SK-N-MC (cell line): Measurements from ENCODE around the gene ZNF565.
"Not testable (repeated sequence)": the region's sequence is repeated elsewhere in the genome, so short reads cannot be mapped to it uniquely, and the experiment has no call there.

Source experiments
- DNase-seq: peaks from one replicate; pipeline ENCODE4 v3.0.0-alpha.2; 2011; ENCODE audit warnings: low read depth, low spot score
- H3K27ac ChIP-seq: fragments of 200-600 bp; sonication (generic); 2 replicates; pipeline ENCODE4 v1.5.1; 2016; ENCODE audit warnings: mixed run types
- H3K36me3 ChIP-seq: fragments of 200-600 bp; sonication (generic); 2 replicates; pipeline ENCODE4 v1.6.1; 2017; ENCODE audit warnings: antibody characterized with exemption, low read length, mixed read lengths; ENCODE audit not compliant: insufficient read depth
- H3K4me3 ChIP-seq: fragments of 200-600 bp; sonication (generic); 2 replicates; pipeline ENCODE4 v1.5.1; 2016
- H3K9ac ChIP-seq: fragments of 200-600 bp; sonication (generic); 2 replicates; pipeline ENCODE4 v1.8.0; 2017; ENCODE audit warnings: mixed run types, mixed read lengths; ENCODE audit not compliant: insufficient read length
- H3K9me3 ChIP-seq: fragments of 200-600 bp; sonication (generic); 2 replicates; pipeline ENCODE4 v1.6.1; 2017; ENCODE audit warnings: low read depth, mild to moderate bottlenecking, antibody characterized with exemption, low read length, moderate library complexity, mixed read lengths
- EZH2 ChIP-seq: fragments of 200-600 bp; sonication (generic); IDR thresholded peaks from one replicate; pipeline ENCODE4 v1.6.1; 2017; ENCODE audit warnings: antibody characterized with exemption
- FOXP2 ChIP-seq: optimal IDR thresholded peaks from 2 replicates; pipeline ENCODE3; 2011; ENCODE audit warnings: mild to moderate bottlenecking, moderate library complexity; ENCODE audit not compliant: insufficient read depth; ENCODE audit errors: extremely low read length, control extremely low read depth
- POLR2AphosphoS5 ChIP-seq: IDR thresholded peaks from 2 replicates; pipeline ENCODE4 v1.6.1; 2012; ENCODE audit warnings: mild to moderate bottlenecking, low read depth, low read length, borderline replicate concordance

Gene ZNF565

DNA sequence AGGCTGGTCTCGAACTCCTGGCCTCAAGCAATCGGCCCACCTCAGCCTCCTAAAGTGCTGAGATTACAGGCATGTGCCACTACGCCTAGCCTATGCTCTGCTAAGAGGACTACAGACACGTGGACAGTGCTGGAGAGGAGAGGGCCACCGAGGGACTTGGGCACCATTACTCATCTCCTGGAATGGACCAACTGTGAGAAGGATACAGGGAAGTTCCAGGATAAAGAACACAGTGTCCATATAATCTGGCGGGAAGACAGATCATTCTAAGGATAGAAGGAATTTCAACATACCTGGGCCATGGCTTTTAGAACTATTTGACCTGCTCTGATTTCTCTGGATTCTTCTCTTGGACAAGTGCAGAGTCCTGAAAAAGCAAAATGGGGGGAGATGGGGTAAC, 12.8 kb downstream of the ZNF565 start:
- no peak overlapping the region for H3K4me3 ChIP-seq

DNA sequence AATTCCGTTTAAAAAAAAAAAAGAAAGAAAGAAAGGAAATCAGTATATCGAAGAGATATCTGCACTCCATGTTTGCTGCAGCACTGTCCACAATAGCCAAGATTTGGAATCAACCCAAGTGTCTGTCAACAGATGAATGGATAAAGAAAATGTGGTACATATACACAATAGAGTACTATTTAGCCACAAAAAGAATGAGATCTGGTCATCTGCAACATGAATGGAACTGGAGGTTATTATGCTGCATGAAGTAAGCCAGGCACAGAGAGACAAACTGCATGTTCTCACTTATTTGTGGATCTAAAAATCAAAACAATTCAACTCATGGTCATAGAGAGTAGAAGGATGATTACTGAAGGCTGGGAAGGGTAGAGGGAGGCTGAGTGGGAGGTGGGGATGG, 16.3 kb downstream of the ZNF565 start:
- H3K4me3 ChIP-seq: no peak overlapping the region
- H3K9me3 ChIP-seq: no peaks in the 10 kb centered on the region
- H3K9ac ChIP-seq: no peak overlapping the region
- TF ChIP-seq FOXP2 (no peak), EZH2 (no peak), POLR2AphosphoS5 (no peak)
- no peak for DNase-seq
- H3K27ac ChIP-seq: no peak overlapping the region
- H3K36me3 ChIP-seq: peaks cover 16% of the 10 kb centered on the region; the same call in 1 of the 2 replicates

More for the DNA sequence above, 12.8 kb downstream of the ZNF565 start:
- H3K9me3 ChIP-seq: no peaks in the 10 kb centered on the region
- H3K27ac ChIP-seq: no peak overlapping the region
- no peak for DNase-seq
- H3K9ac ChIP-seq: no peak overlapping the region
- H3K36me3 ChIP-seq: no peaks in the 10 kb centered on the region
- TF ChIP-seq POLR2AphosphoS5 (no peak), EZH2 (no peak), FOXP2 (no peak)

DNA sequence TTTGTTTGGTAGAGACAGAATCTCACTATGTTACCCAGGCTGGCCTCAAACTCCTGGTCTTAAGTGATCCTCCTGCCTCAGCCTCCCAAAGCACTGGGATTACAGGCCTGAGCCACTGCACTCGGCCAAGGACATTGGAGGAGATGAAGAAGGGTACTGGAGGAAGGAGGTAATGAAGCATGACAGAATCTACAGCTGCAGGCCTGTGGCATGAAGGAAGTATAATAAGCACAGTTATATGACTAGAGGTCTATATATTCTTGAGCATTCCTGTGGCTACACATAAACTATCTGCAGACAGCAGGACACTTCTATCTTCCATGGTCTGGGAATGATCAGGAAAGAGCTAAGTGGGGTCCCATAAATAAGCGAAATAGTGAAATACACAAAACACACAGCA, 18.2 kb downstream of the ZNF565 start:
- H3K9me3 ChIP-seq: no peaks in the 10 kb centered on the region

GRCh38 chr19:36186722-36187121, 27.7 kb downstream of the ZNF565 start:
- not testable (repeated sequence) for H3K4me3 ChIP-seq, H3K9me3 ChIP-seq, H3K9ac ChIP-seq, DNase-seq, H3K27ac ChIP-seq
- peaks cover 13% of the 10 kb centered on the region for H3K36me3 ChIP-seq

More for the DNA sequence above, 18.2 kb downstream of the ZNF565 start:
- no peak overlapping the region for H3K9ac ChIP-seq
- peaks cover 16% of the 10 kb centered on the region; the same call in 1 of the 2 replicates for H3K36me3 ChIP-seq
- H3K4me3 ChIP-seq: no peak overlapping the region
- H3K27ac ChIP-seq: no peak overlapping the region
- DNase-seq: no peak
- TF ChIP-seq FOXP2 (no peak), POLR2AphosphoS5 (no peak), EZH2 (no peak)

DNA sequence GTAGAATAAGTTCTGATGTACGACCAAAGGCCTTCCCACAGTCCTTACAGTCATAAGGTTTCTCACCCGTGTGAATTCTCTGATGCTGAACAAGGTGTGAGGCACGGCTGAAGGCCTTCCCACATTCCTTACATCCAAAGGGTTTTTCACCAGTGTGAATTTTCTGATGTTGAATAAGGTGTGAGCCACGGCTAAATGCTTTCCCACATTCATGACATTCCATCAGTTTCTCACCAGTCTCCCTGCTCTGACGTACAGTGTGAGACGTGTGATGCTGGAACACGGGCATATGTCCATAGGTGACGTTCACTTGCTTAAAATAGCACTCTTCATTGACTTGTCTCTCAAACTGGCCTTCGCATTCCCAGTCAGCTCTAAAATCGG, 31.2 kb downstream of the ZNF565 start:
- TF ChIP-seq EZH2 (no peak), FOXP2 (no peak)
- Histone ChIP-seq H3K4me3 (no peak overlapping the region), H3K27ac (no peak overlapping the region), H3K36me3 (peaks cover 13% of the 10 kb centered on the region), H3K9ac (no peak overlapping the region), H3K9me3 (no peaks in the 10 kb centered on the region)
- no peak for DNase-seq

DNA sequence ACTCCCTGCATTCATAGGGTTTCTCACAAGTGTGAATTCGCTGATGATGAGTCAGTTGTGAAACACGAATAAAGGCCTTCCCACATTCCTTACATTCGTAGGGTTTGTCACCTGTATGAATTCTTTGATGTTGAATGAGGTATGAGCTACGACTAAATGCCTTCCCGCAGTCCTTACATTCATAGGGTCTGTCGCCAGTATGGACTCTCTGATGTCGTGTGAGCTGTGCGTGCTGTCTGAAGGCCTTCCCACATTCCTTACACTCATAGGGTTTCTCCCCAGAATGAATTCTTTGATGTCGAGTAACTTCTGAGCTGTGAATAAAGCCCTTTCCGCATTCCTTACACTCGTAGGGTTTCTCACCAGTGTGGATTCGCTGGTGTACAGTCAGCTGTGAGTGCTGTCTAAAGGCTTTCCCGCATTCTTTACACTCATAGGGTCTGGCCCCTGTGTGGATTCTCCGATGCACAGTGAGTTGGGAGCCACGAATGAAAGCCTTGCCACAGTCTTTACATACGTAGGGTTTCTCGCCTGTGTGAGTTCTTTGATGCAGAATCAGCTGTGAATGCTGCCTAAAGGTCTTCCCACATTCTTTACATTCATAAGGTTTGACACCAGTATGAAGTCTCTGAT, 31.7 kb downstream of the ZNF565 start:
- H3K9ac ChIP-seq: no peak overlapping the region
- H3K27ac ChIP-seq: no peak overlapping the region
- peaks cover 13% of the 10 kb centered on the region for H3K36me3 ChIP-seq
- H3K9me3 ChIP-seq: no peaks in the 10 kb centered on the region
- no peak overlapping the region for H3K4me3 ChIP-seq
- no peak for DNase-seq
- TF ChIP-seq EZH2: no peak
- no peak for TF ChIP-seq POLR2AphosphoS5
- no peak for TF ChIP-seq FOXP2

GRCh38 chr19:36179077-36179476, 35.4 kb downstream of the ZNF565 start:
- not testable (repeated sequence) for H3K9me3 ChIP-seq, DNase-seq, H3K9ac ChIP-seq, H3K4me3 ChIP-seq, H3K27ac ChIP-seq
- peaks cover 13% of the 10 kb centered on the region for H3K36me3 ChIP-seq

DNA sequence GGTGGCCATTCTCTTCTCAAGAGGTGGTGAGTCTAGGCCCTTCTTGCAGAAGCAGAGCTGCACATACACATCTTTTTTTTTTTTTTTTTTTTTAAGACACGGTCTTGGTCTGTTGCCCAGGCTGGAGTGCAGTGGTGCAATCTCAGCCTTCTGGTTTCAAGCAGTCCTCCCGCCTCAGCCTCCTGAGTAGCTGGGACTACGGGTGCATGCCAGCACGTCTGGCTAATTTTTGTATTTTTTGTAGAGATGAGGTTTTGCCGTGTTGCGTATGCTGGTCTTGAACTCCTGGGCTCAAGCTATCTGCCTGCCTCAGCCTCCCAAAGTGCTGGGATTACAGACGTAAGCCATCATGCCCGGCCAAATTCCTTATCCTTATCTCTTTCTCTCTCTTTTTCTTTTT, 40.6 kb downstream of the ZNF565 start:
- H3K36me3 ChIP-seq, DNase-seq, H3K4me3 ChIP-seq, H3K9me3 ChIP-seq, H3K27ac ChIP-seq, H3K9ac ChIP-seq: not testable (repeated sequence)

DNA sequence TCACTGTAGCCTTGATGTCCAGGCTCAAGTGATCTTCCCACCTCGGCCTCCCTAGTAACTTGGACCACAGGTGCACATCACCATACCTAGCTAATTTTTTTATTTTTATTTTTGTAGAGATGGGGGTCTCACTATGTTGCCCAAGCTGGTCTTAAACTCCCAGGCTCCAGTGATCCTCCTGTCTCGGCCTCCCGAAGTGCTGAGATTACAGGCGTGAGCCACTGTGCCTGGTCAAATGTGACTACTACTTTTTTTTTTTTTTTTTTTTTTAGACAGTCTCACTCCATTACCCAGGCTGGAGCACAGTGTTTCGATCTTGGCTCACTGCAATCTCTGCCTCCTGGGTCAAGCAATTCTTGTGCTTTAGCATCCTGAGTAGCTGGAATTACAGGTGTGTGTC, 41.6 kb downstream of the ZNF565 start:
- Histone ChIP-seq H3K9me3 (no peaks in the 10 kb centered on the region), H3K9ac (no peak overlapping the region), H3K27ac (no peak overlapping the region), H3K4me3 (no peak overlapping the region), H3K36me3 (no peaks in the 10 kb centered on the region)
- no peak for TF ChIP-seq EZH2
- TF ChIP-seq FOXP2: no peak
- TF ChIP-seq POLR2AphosphoS5: no peak
- no peak for DNase-seq
